ENCODE results near the gene ATP6V1C2.

ATP6V1C2 gene

DNA sequence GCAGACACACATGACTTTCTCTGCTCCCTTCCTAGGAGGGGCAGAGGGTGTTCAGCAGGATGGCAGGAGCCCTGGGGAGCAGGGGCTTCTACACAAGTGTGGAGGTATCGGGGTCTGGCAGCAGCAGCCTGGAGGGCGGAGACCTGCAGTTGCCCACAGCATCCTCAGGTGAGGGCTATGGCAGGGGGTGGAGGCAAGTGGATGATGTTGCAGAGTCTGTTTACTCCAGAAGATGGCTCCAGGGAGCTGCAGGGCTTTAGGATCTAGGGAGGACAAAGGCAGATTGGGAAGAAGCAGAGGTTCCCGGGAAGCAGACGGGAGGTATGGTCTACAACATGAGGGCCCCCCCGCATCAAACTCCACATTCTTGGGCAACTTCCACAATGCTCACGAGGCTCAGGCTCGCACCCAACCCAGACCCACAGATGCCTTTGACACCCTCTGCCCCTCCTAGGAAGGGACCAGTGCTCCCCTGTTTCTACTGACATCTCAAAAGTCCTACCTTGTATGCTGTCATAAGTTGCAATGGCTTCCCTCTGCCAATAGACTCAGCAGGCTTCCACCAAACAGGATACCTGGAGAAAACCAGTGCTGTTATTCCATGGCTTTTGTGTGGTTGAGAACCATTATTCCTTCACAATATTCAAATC lies 12.0 kb upstream of the ATP6V1C2 start:
- no peak for DNase-seq (ENCODE audit: low spot score)
- in situ Hi-C loops (cut with MboI; ENCODE audit: low pct_unique_long_range_greater_than_20kb, low sequenced_read_pairs, unreplicated experiment) = no loop called here
- TF ChIP-seq, protein P1, sequence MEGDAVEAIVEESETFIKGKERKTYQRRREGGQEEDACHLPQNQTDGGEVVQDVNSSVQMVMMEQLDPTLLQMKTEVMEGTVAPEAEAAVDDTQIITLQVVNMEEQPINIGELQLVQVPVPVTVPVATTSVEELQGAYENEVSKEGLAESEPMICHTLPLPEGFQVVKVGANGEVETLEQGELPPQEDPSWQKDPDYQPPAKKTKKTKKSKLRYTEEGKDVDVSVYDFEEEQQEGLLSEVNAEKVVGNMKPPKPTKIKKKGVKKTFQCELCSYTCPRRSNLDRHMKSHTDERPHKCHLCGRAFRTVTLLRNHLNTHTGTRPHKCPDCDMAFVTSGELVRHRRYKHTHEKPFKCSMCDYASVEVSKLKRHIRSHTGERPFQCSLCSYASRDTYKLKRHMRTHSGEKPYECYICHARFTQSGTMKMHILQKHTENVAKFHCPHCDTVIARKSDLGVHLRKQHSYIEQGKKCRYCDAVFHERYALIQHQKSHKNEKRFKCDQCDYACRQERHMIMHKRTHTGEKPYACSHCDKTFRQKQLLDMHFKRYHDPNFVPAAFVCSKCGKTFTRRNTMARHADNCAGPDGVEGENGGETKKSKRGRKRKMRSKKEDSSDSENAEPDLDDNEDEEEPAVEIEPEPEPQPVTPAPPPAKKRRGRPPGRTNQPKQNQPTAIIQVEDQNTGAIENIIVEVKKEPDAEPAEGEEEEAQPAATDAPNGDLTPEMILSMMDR (IDR thresholded peaks at IDR 0.05; ENCODE audit: extremely low read depth, insufficient read depth, missing control alignments) = peak; percentile 48

DNA sequence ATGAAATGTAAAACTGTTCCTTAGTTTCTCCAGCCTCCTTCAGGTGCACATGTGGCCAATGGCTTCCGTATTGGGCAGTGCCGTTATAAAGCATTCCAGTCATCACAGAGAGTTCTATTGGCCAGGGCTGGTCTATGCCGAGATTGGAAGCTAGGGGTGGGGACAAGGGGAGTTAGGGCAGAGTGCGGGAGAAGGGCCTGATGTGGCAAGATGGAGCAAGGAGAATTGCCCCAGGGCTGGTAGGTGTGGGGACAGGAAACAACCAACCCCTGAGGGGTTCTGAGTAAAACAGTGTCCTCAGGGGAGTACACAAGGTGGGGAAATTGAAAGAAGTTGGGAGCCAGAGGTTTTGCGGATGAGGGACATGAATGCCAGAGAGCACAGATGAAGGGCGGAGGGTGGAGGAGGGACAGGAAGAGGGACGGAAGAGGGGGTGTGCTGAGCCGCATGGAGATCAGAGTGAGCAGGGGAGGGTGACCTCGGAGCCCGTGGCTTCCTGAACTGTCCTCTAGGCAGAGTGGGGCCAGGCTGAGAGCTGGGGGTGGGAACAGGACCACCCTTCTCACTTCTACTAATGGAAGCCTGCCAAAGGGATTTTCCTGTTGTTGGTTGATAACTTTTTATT lies 9.1 kb upstream of the ATP6V1C2 start:
- TF ChIP-seq, protein P1 (IDR thresholded peaks at IDR 0.05; ENCODE audit: extremely low read depth, insufficient read depth, missing control alignments) = no peak
- no peak for DNase-seq (ENCODE audit: low spot score)
- in situ Hi-C loops (cut with MboI; ENCODE audit: low pct_unique_long_range_greater_than_20kb, low sequenced_read_pairs, unreplicated experiment) = no loop called here

DNA sequence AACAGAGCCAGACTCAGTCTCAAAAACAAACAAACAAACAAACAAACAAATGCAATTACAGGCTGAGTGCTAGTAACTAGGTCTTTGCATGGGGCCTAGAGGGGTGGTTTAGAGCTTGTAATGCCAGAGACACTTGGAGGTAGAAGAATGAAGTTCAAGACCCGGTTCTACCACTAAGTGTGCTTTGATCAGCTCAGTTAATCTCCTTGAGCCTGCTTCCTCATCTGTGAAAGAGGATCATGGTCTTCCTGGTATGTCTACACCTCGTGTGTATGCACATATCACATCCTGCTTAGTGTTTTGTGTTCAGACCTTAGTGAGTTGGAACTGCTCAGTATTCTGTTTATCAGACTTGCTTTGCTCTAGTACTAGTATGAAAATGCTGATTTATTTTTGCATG lies 4.8 kb upstream of the ATP6V1C2 start:
- DNase-seq (ENCODE audit: low spot score) = no peak
- TF ChIP-seq, protein P1 (IDR thresholded peaks at IDR 0.05; ENCODE audit: extremely low read depth, insufficient read depth, missing control alignments) = no peak
- in situ Hi-C loops (cut with MboI; ENCODE audit: low pct_unique_long_range_greater_than_20kb, low sequenced_read_pairs, unreplicated experiment) = no loop called here

DNA sequence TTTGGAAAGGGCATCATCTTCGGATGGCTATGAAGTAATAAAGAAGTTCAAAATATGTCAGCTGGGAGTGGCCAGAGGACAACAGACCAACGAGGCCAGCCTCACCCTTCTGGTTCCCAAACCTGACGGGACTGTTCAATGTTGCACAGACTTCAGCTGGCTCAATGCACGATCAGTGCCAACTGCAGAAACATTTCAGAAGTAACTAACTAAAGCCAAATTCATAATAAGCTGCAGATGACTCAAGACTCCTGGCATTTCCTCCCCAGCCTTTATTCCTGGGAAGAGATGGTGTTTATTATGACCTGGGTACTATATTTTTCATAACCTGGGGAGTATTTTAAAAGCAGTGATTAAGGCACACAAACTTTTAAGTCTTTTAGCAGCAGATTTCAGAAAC lies 3.8 kb upstream of the ATP6V1C2 start:
- in situ Hi-C loops (cut with MboI; ENCODE audit: low pct_unique_long_range_greater_than_20kb, low sequenced_read_pairs, unreplicated experiment) = no loop called here
- TF ChIP-seq, protein P1 (IDR thresholded peaks at IDR 0.05; ENCODE audit: extremely low read depth, insufficient read depth, missing control alignments) = no peak
- DNase-seq (ENCODE audit: low spot score) = no peak

DNA sequence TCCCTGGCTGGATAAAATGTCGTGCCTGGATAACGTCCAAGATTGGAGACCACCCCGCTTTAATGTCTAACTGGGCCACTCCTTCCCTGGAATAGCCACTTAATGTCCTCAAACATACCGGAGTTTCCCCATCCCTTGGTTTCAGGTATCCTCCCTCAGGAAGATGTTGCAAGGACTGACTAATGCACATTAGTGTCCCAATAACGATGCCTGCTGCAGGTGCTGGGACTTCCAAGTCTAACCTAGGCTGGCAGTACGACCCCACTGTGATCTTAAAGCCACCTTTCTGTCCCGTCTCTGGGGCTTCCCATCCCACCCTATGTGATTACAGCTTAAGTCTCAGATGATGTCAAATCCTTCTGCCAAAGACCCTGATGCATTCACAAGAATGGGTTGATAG lies 1.1 kb upstream of the ATP6V1C2 start:
- TF ChIP-seq, protein P1 (IDR thresholded peaks at IDR 0.05; ENCODE audit: extremely low read depth, insufficient read depth, missing control alignments) = no peak
- DNase-seq (ENCODE audit: low spot score) = no peak
- in situ Hi-C loops (cut with MboI; ENCODE audit: low pct_unique_long_range_greater_than_20kb, low sequenced_read_pairs, unreplicated experiment) = no loop called here

DNA sequence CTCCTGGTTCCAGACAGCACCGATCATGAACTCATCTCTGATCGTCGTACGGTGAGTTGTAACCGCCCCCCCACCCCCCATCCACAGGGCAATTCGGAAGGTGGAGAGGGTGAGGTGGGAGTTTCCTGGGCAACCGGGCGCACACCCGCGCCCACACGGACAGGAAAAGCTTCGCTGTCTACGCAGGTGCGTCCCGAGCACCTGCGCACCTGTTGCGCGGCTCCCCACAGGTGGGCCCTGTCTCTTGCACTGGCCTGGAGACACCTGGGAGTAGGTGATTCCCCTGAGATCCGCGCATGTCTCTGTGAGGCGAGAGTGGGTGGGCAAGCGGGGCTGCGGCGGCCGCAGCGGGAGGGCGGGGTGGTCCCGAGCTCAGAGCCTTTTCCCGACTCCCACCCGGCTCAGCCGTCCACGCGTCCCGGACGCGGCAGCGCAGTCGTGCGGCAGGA lies 459 bp upstream of the ATP6V1C2 start:
- no peak for DNase-seq (ENCODE audit: low spot score)
- TF ChIP-seq, protein P1 (IDR thresholded peaks at IDR 0.05; ENCODE audit: extremely low read depth, insufficient read depth, missing control alignments) = no peak
- in situ Hi-C loops (cut with MboI; ENCODE audit: low pct_unique_long_range_greater_than_20kb, low sequenced_read_pairs, unreplicated experiment) = no loop called here
